Tibial nerve (tissue), 4 donors: ENCODE results near the gene C6orf15. TPM values are rescaled to one million over a fixed set of nuclear protein-coding genes. Genes with fewer than 3 reads are reported as not detected.

Experiments
- DNase-seq, 2 donors: peaks; one replicate each; pipeline ENCODE4 v3.0.0-alpha.2; 2019; ENCODE audit warnings: low spot score in 2 of 2
- H3K27ac ChIP-seq, 4 donors: fragments of 200-600 bp; sonication (generic) in 3 of 4; one replicate each; pipeline ENCODE4 v1.5.1; 2017 to 2019; ENCODE audit warnings: mild to moderate bottlenecking in 1 of 4
- H3K27me3 ChIP-seq, 2 donors: fragments of 200-600 bp; sonication (generic) in 1 of 2; one replicate each; pipeline versions ENCODE4 v1.5.1 to v1.6.0; 2017 to 2019
- H3K36me3 ChIP-seq, 3 donors: fragments of 200-600 bp; sonication (generic); one replicate each; pipeline ENCODE4 v1.5.1; 2018 to 2019
- H3K4me1 ChIP-seq, 4 donors: fragments of 200-600 bp; sonication (generic) in 3 of 4; one replicate each; pipeline ENCODE4 v1.5.1; 2017 to 2019
- H3K4me3 ChIP-seq, 4 donors: fragments of 200-600 bp; sonication (generic) in 3 of 4; one replicate each; pipeline ENCODE4 v1.5.1; 2017 to 2019; ENCODE audit warnings: mild to moderate bottlenecking in 1 of 4, moderate library complexity in 1 of 4
- H3K9me3 ChIP-seq, 4 donors: fragments of 200-600 bp; sonication (generic) in 3 of 4; one replicate each; pipeline ENCODE4 v1.5.1; 2017 to 2019
- CTCF ChIP-seq, 5 experiments: fragments of 200-600 bp in 3 of 5; fragments of 450-650 bp in 2 of 5; sonication (generic) in 3 of 5; IDR thresholded peaks; one replicate each; pipeline ENCODE4 v1.5.1; 2016 to 2019; ENCODE audit warnings: antibody characterized with exemption in 5 of 5, mild to moderate bottlenecking in 3 of 5, moderate library complexity in 2 of 5
- EP300 ChIP-seq, 2 donors: sonication (generic); formaldehyde crosslinking; IDR thresholded peaks; one replicate each; pipeline ENCODE4 v1.6.1; 2017; ENCODE audit warnings: antibody characterized with exemption in 2 of 2, mild to moderate bottlenecking in 1 of 2
- POLR2A ChIP-seq, 2 donors: fragments of 450-650 bp; IDR thresholded peaks; one replicate each; pipeline ENCODE4 v1.6.1; 2017; ENCODE audit warnings: antibody characterized with exemption in 2 of 2, mild to moderate bottlenecking in 2 of 2, moderate library complexity in 2 of 2
- WGBS, 2 donors: methylation state at CpG; one replicate each; pipeline ENCODE4 v1.1.5; 2018; 5-methylcytosine and 5-hydroxymethylcytosine counted together
- total RNA-seq, 4 donors: library from RNA; depleted of rRNA; stranded (reverse); fragments of >200 nt; gene quantifications; one replicate each; pipeline ENCODE4 v1.1.0, GENCODE V29; 2016

Gene C6orf15
- total RNA-seq, result not detected

DNA sequence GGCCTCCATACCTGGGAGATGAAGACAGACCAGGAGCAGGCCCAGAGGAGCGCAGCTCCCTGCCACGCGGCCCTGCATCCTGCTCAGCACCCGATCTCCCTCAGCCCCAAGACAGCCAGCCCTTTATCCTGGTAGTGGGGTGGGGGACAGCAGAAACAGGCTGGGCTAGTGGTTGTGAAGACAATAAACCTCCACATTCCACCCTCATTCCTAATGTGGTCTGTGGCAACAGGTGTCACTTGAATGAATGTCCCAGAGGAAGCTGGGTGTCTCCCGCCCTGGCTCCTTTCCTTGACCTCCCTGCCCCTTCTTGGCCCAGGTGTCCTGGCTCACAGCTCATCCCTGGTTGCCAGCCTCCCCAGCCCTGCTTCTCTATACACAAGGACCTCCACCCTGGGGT, at the start of gene C6orf15:
Gene C6orf15 (minus strand): TSS at position 98 of the 400 bp plus-strand sequence. CDS start 20 bp downstream, at position 78.
- TF ChIP-seq EP300 (IDR thresholded peaks at IDR 0.05) (no peak), POLR2A (IDR thresholded peaks at IDR 0.05) (no peak), CTCF (IDR thresholded peaks at IDR 0.05) (no peak)
- DNase-seq, result no peak
- no peaks in the 10 kb centered on the region for H3K27me3 ChIP-seq
- WGBS, 2 donors, result 86 to 91% methylated on average over 5 of the region's 5 CpGs
- no peak within 1 kb of the TSS for H3K4me3 ChIP-seq
- H3K9me3 ChIP-seq, result no peaks in the 10 kb centered on the region
- H3K36me3 ChIP-seq, result no peaks in the 10 kb centered on the region
- H3K4me1 ChIP-seq, result peaks cover 0 to 34% (median 15%) of the 10 kb centered on the region in 4 donors
- H3K27ac ChIP-seq, result no peak within 1 kb of the TSS

GRCh38 chr6:31161216-31162126, 49.1 kb upstream of the C6orf15 start:
- peaks cover 0 to 26% (median 11%) of the 10 kb centered on the region in 4 donors for H3K4me1 ChIP-seq
- H3K27me3 ChIP-seq, result no peaks in the 10 kb centered on the region
- no peak overlapping the region for H3K4me3 ChIP-seq
- H3K36me3 ChIP-seq, result peaks cover 0 to 24% (median 0%) of the 10 kb centered on the region in 3 donors
- no peak for DNase-seq
- no peaks in the 10 kb centered on the region for H3K9me3 ChIP-seq
- no peak overlapping the region for H3K27ac ChIP-seq
- whole genome bisulfite sequencing, 2 donors, result 86 to 93% methylated on average over 17 of the region's 19 CpGs
- TF ChIP-seq CTCF (IDR thresholded peaks at IDR 0.05), result no peak
- TF ChIP-seq EP300 (IDR thresholded peaks at IDR 0.05), result no peak
- no peak for TF ChIP-seq POLR2A (IDR thresholded peaks at IDR 0.05)

DNA sequence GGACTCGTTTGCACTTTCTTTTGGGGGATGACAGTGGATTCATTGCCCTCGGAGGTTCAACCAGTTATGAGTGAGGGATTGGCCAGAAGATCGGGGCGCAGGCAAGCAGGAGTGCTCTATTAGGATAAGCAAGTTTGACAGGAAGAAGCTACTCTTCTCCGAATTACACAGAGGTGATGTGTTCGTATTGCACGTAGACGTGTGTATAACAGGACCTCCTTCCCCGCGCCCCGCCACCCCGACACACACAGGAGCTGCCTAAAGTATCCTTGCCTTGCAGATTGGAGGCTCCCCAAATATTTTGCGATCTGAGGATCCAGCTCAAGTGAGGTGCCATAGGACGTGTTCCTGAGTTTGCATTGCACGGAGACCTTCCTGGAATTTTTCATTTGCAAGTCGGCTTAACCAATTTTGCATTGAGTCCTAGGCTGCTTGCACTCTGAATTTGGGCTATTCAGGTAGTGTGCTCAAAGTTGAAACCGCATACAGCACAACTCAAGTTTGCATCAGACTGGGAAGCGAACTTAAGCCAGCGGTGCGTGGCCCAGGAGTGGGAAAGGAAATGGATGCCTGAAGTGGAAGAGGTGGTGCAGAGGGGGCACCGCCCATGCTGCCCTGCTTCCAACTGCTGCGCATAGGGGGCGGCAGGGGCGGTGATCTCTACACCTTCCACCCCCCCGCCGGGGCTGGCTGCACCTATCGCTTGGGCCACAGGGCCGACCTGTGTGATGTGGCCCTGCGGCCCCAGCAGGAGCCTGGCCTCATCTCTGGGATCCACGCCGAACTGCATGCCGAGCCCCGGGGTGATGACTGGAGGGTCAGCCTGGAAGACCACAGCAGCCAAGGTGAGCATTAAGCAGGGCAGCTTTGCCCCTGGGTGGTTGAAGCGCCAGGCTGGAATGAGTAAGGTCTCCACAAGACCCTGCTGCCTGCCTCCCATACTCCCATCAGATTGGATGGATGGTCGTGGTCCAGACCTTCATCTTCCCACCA, 46.8 kb upstream of the C6orf15 start:
- peaks cover 0 to 26% (median 11%) of the 10 kb centered on the region in 4 donors for H3K4me1 ChIP-seq
- WGBS, 2 donors, result 10 to 17% methylated on average over 33 of the region's 35 CpGs
- peak overlapping the region; percentile 45 to 76 (median 62) for H3K4me3 ChIP-seq
- peaks cover 0 to 45% (median 0%) of the 10 kb centered on the region in 3 donors for H3K36me3 ChIP-seq
- DNase-seq, result peak in 1 of 2 donors; percentile 14
- TF ChIP-seq POLR2A (IDR thresholded peaks at IDR 0.05) (no peak), EP300 (IDR thresholded peaks at IDR 0.05) (no peak), CTCF (IDR thresholded peaks at IDR 0.05) (no peak)
- no peaks in the 10 kb centered on the region for H3K27me3 ChIP-seq
- no peaks in the 10 kb centered on the region for H3K9me3 ChIP-seq
- H3K27ac ChIP-seq, result peak overlapping the region in 2 of 4 donors; percentile 44 to 72

DNA sequence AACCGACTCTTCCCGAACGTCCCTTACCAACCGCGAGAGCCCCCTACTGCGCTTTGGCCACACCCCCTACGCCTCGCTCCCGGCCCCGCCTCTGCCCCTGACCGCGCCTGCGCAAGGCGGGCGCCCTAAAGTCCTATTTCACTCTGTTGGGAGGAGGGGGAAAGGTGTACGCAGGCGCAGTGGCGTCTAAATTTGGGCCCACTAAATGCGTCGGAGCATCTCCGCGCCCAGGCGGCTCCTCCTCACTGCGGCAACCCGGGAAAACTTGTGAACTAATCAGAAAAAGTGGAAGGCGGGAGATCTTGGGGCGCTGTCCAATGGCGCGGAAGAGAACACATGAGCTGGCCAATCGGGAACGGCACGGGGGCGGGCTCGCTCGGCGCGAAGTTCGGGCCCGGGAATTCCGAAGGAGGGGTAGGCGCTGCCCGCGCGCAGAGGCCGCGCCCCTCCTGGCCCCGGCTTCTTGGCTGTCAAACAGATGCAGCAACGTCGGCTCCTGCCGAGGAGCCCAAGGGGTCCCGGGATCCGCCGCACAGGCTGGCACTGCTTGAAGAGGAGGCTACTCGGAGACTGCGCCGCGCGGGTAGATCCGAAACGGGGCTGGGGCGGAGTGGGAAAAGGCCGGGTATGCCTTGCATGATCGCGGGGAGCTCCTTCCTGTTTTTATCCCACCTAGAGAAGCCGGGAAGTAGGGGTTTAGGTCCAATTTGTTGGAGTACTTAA, 45.9 kb upstream of the C6orf15 start, which contains the start of gene TCF19:
Gene TCF19 (plus strand): TSS at position 450 of the 723 bp plus-strand sequence. CDS start 881 bp downstream, outside the sequence.
- peak within 1 kb of the TSS; percentile 46 to 90 (median 80) for H3K27ac ChIP-seq
- H3K4me3 ChIP-seq, result peak within 1 kb of the TSS; percentile 45 to 76 (median 62)
- H3K4me1 ChIP-seq, result peaks cover 0 to 26% (median 11%) of the 10 kb centered on the region in 4 donors
- 0 to 1% methylated on average over 57 to 62 of the region's 65 CpGs for WGBS, 2 donors
- H3K36me3 ChIP-seq, result peaks cover 0 to 54% (median 0%) of the 10 kb centered on the region in 3 donors
- TF ChIP-seq POLR2A (IDR thresholded peaks at IDR 0.05), result peak in 1 of 2 donors; percentile 55
- peak; percentile 80 to 94 for TF ChIP-seq EP300 (IDR thresholded peaks at IDR 0.05)
- peak in 1 of 5 experiments; percentile 52 for TF ChIP-seq CTCF (IDR thresholded peaks at IDR 0.05)
- H3K27me3 ChIP-seq, result no peaks in the 10 kb centered on the region
- peak; percentile 97 to 99 for DNase-seq
- no peaks in the 10 kb centered on the region for H3K9me3 ChIP-seq
